Endometrial microvascular endothelial cells (primary cell): ENCODE measurements around the gene IRF4. TPM values are rescaled to one million over a fixed set of nuclear protein-coding genes. Genes with fewer than 3 reads are reported as not detected.

Source experiments
- in situ Hi-C: cut with HindIII; loops from 2 replicates; pipeline ENCODE4 v1.10.0; 2017; ENCODE audit warnings: low sequenced_read_pairs, low pct_unique_long_range_greater_than_20kb; ENCODE audit errors: inconsistent ontology term
- total RNA-seq: library from RNA; depleted of rRNA; stranded (reverse); fragments of >200 nt; gene quantifications from one replicate; pipeline ENCODE4 v1.2.3, GENCODE V29; 2015; ENCODE audit errors: inconsistent ontology term

Gene IRF4
- total RNA-seq, 1 donor from 2014 or later = not detected

GRCh38 chr6:392441-393390 is 1.2 kb downstream of the IRF4 start:
- in situ Hi-C loops = no loop called here

- in situ Hi-C loops = no loop called here
These were observed 2.1 kb downstream of the IRF4 start for GRCh38 chr6:393391-394221.

GRCh38 chr6:394641-395289 is 3.2 kb downstream of the IRF4 start:
- in situ Hi-C loops = no loop called here

GRCh38 chr6:395432-396125 is 4.0 kb downstream of the IRF4 start:
- in situ Hi-C loops = no loop called here

GRCh38 chr6:396126-396520 is 4.6 kb downstream of the IRF4 start:
- in situ Hi-C loops = no loop called here

- in situ Hi-C loops = no loop called here
These were observed 5.5 kb downstream of the IRF4 start for GRCh38 chr6:397056-397455.

GRCh38 chr6:397604-398003 is 6.1 kb downstream of the IRF4 start:
- in situ Hi-C loops = no loop called here

- in situ Hi-C loops = no loop called here
These were observed 6.5 kb downstream of the IRF4 start for GRCh38 chr6:398065-398464.

- in situ Hi-C loops = no loop called here
These were observed 7.1 kb downstream of the IRF4 start for GRCh38 chr6:398558-399078.

GRCh38 chr6:399785-400534 is 8.4 kb downstream of the IRF4 start:
- in situ Hi-C loops = no loop called here

- in situ Hi-C loops = no loop called here
These were observed 9.3 kb downstream of the IRF4 start for GRCh38 chr6:400815-401214.

GRCh38 chr6:401239-401993 is 9.9 kb downstream of the IRF4 start:
- in situ Hi-C loops = no loop called here

GRCh38 chr6:401994-402640 is 10.6 kb downstream of the IRF4 start:
- in situ Hi-C loops = no loop called here

GRCh38 chr6:402901-403658 is 11.5 kb downstream of the IRF4 start:
- in situ Hi-C loops = no loop called here

- in situ Hi-C loops = no loop called here
These were observed 12.4 kb downstream of the IRF4 start for GRCh38 chr6:403659-404655.
